Measurements from ENCODE around the gene FAM89B.

Gene FAM89B

GRCh38 chr11:65541093-65541982, 31.0 kb upstream of the FAM89B start:
- no peak overlapping the region for H3K27ac ChIP-seq (ENCODE audit: low read length)
- H3K27me3 ChIP-seq (ENCODE audit: control insufficient read depth, insufficient read depth, low read length) = peaks cover 69% of the 10 kb centered on the region
- peak overlapping the region; percentile 58 for H3K4me3 ChIP-seq (ENCODE audit: low read length)
- H3K36me3 ChIP-seq (ENCODE audit: control insufficient read depth, low read depth, low read length) = peaks cover 6% of the 10 kb centered on the region
- no peaks in the 10 kb centered on the region for H3K4me1 ChIP-seq (ENCODE audit: control insufficient read depth, low read depth, low read length)
- no peak overlapping the region for H3K9ac ChIP-seq (ENCODE audit: low read length)
- H3K9me3 ChIP-seq (ENCODE audit: control insufficient read depth, low read depth, low read length) = no peaks in the 10 kb centered on the region

- Histone ChIP-seq H3K4me1 (ENCODE audit: control insufficient read depth, low read depth, low read length) (no peaks in the 10 kb centered on the region), H3K9me3 (ENCODE audit: control insufficient read depth, low read depth, low read length) (no peaks in the 10 kb centered on the region), H3K9ac (ENCODE audit: low read length) (no peak overlapping the region), H3K27me3 (ENCODE audit: control insufficient read depth, insufficient read depth, low read length) (peaks cover 74% of the 10 kb centered on the region), H3K4me3 (ENCODE audit: low read length) (no peak overlapping the region), H3K36me3 (ENCODE audit: control insufficient read depth, low read depth, low read length) (no peaks in the 10 kb centered on the region), H3K27ac (ENCODE audit: low read length) (no peak overlapping the region)
Measured at GRCh38 chr11:65542738-65543390, 29.5 kb upstream of the FAM89B start.

GRCh38 chr11:65545853-65546216, 26.5 kb upstream of the FAM89B start:
- Histone ChIP-seq H3K9me3 (ENCODE audit: control insufficient read depth, low read depth, low read length) (no peaks in the 10 kb centered on the region), H3K4me3 (ENCODE audit: low read length) (peak overlapping the region; percentile 34), H3K27ac (ENCODE audit: low read length) (no peak overlapping the region), H3K4me1 (ENCODE audit: control insufficient read depth, low read depth, low read length) (no peaks in the 10 kb centered on the region), H3K27me3 (ENCODE audit: control insufficient read depth, insufficient read depth, low read length) (peaks cover 70% of the 10 kb centered on the region), H3K9ac (ENCODE audit: low read length) (no peak overlapping the region), H3K36me3 (ENCODE audit: control insufficient read depth, low read depth, low read length) (no peaks in the 10 kb centered on the region)

GRCh38 chr11:65546217-65546958, 25.9 kb upstream of the FAM89B start:
- no peak overlapping the region for H3K9ac ChIP-seq (ENCODE audit: low read length)
- H3K27ac ChIP-seq (ENCODE audit: low read length) = no peak overlapping the region
- no peaks in the 10 kb centered on the region for H3K9me3 ChIP-seq (ENCODE audit: control insufficient read depth, low read depth, low read length)
- H3K27me3 ChIP-seq (ENCODE audit: control insufficient read depth, insufficient read depth, low read length) = peaks cover 70% of the 10 kb centered on the region
- H3K36me3 ChIP-seq (ENCODE audit: control insufficient read depth, low read depth, low read length) = no peaks in the 10 kb centered on the region
- peak overlapping the region; percentile 34 for H3K4me3 ChIP-seq (ENCODE audit: low read length)
- no peaks in the 10 kb centered on the region for H3K4me1 ChIP-seq (ENCODE audit: control insufficient read depth, low read depth, low read length)

- Histone ChIP-seq H3K9ac (ENCODE audit: low read length) (no peak overlapping the region), H3K27ac (ENCODE audit: low read length) (no peak overlapping the region), H3K4me1 (ENCODE audit: control insufficient read depth, low read depth, low read length) (no peaks in the 10 kb centered on the region), H3K4me3 (ENCODE audit: low read length) (no peak overlapping the region), H3K27me3 (ENCODE audit: control insufficient read depth, insufficient read depth, low read length) (peaks cover 82% of the 10 kb centered on the region), H3K36me3 (ENCODE audit: control insufficient read depth, low read depth, low read length) (no peaks in the 10 kb centered on the region), H3K9me3 (ENCODE audit: control insufficient read depth, low read depth, low read length) (no peaks in the 10 kb centered on the region)
Measured at GRCh38 chr11:65547446-65548125, 24.8 kb upstream of the FAM89B start.

- Histone ChIP-seq H3K27me3 (ENCODE audit: control insufficient read depth, insufficient read depth, low read length) (peaks cover 83% of the 10 kb centered on the region), H3K4me3 (ENCODE audit: low read length) (no peak overlapping the region), H3K4me1 (ENCODE audit: control insufficient read depth, low read depth, low read length) (no peaks in the 10 kb centered on the region), H3K9ac (ENCODE audit: low read length) (no peak overlapping the region), H3K27ac (ENCODE audit: low read length) (no peak overlapping the region), H3K9me3 (ENCODE audit: control insufficient read depth, low read depth, low read length) (no peaks in the 10 kb centered on the region), H3K36me3 (ENCODE audit: control insufficient read depth, low read depth, low read length) (no peaks in the 10 kb centered on the region)
Measured at GRCh38 chr11:65548395-65548794, 23.9 kb upstream of the FAM89B start.

- Histone ChIP-seq H3K27me3 (ENCODE audit: control insufficient read depth, insufficient read depth, low read length) (peaks cover 84% of the 10 kb centered on the region), H3K9me3 (ENCODE audit: control insufficient read depth, low read depth, low read length) (no peaks in the 10 kb centered on the region), H3K4me1 (ENCODE audit: control insufficient read depth, low read depth, low read length) (no peaks in the 10 kb centered on the region), H3K4me3 (ENCODE audit: low read length) (no peak overlapping the region), H3K9ac (ENCODE audit: low read length) (no peak overlapping the region), H3K36me3 (ENCODE audit: control insufficient read depth, low read depth, low read length) (no peaks in the 10 kb centered on the region), H3K27ac (ENCODE audit: low read length) (no peak overlapping the region)
Measured at GRCh38 chr11:65549096-65549495, 23.2 kb upstream of the FAM89B start.

- H3K27ac ChIP-seq (ENCODE audit: low read length) = no peak overlapping the region
- peaks cover 82% of the 10 kb centered on the region for H3K27me3 ChIP-seq (ENCODE audit: control insufficient read depth, insufficient read depth, low read length)
- no peaks in the 10 kb centered on the region for H3K4me1 ChIP-seq (ENCODE audit: control insufficient read depth, low read depth, low read length)
- H3K9ac ChIP-seq (ENCODE audit: low read length) = no peak overlapping the region
- no peak overlapping the region for H3K4me3 ChIP-seq (ENCODE audit: low read length)
- H3K9me3 ChIP-seq (ENCODE audit: control insufficient read depth, low read depth, low read length) = no peaks in the 10 kb centered on the region
- no peaks in the 10 kb centered on the region for H3K36me3 ChIP-seq (ENCODE audit: control insufficient read depth, low read depth, low read length)
Measured at GRCh38 chr11:65551572-65552387, 20.6 kb upstream of the FAM89B start.

- H3K27ac ChIP-seq (ENCODE audit: low read length) = no peak overlapping the region
- no peak overlapping the region for H3K9ac ChIP-seq (ENCODE audit: low read length)
- no peaks in the 10 kb centered on the region for H3K36me3 ChIP-seq (ENCODE audit: control insufficient read depth, low read depth, low read length)
Measured at GRCh38 chr11:65552388-65552951, 19.9 kb upstream of the FAM89B start.

GRCh38 chr11:65553301-65554001, 18.9 kb upstream of the FAM89B start:
- no peak overlapping the region for H3K9ac ChIP-seq (ENCODE audit: low read length)
- peaks cover 73% of the 10 kb centered on the region for H3K27me3 ChIP-seq (ENCODE audit: control insufficient read depth, insufficient read depth, low read length)
- H3K4me1 ChIP-seq (ENCODE audit: control insufficient read depth, low read depth, low read length) = peaks cover 3% of the 10 kb centered on the region
- H3K4me3 ChIP-seq (ENCODE audit: low read length) = peak overlapping the region; percentile 55
- H3K27ac ChIP-seq (ENCODE audit: low read length) = no peak overlapping the region
- H3K36me3 ChIP-seq (ENCODE audit: control insufficient read depth, low read depth, low read length) = no peaks in the 10 kb centered on the region
- no peaks in the 10 kb centered on the region for H3K9me3 ChIP-seq (ENCODE audit: control insufficient read depth, low read depth, low read length)

More at GRCh38 chr11:65552388-65552951, 19.9 kb upstream of the FAM89B start:
- Histone ChIP-seq H3K4me3 (ENCODE audit: low read length) (no peak overlapping the region), H3K27me3 (ENCODE audit: control insufficient read depth, insufficient read depth, low read length) (peaks cover 82% of the 10 kb centered on the region), H3K9me3 (ENCODE audit: control insufficient read depth, low read depth, low read length) (no peaks in the 10 kb centered on the region), H3K4me1 (ENCODE audit: control insufficient read depth, low read depth, low read length) (peaks cover 3% of the 10 kb centered on the region)

Data from iPS-18a (cell line).